Keratinocyte (primary cell): Measurements from ENCODE around the gene SPDYC. TPM values are rescaled to one million over a fixed set of nuclear protein-coding genes. Genes with fewer than 3 reads are reported as not detected.

Experiments used
- DNase-seq: peaks from one replicate; pipeline ENCODE4 v3.0.0-alpha.2; 2011; ENCODE audit warnings: low read depth, missing footprints, low spot score
- FAIRE-seq: peaks from 2 replicates; lab custom pipeline; 2011; peaks lifted over from hg19 to GRCh38; lab: Jason Lieb, UNC
- H2AFZ ChIP-seq: 2 replicates; pipeline ENCODE4 v1.6.0; 2012; ENCODE audit warnings: low read length, control low read depth, inconsistent platforms; ENCODE audit not compliant: control insufficient read depth
- H3K27ac ChIP-seq: 2 replicates; pipeline ENCODE4 v1.5.1; 2011; ENCODE audit warnings: low read length; ENCODE audit not compliant: control insufficient read depth, insufficient read depth
- H3K27me3 ChIP-seq: 3 replicates; pipeline ENCODE4 v1.6.0; 2011; ENCODE audit warnings: low read length; ENCODE audit not compliant: control insufficient read depth, insufficient read depth; ENCODE audit errors: extremely low read depth
- H3K36me3 ChIP-seq, 2 experiments: 2 replicates in 1 of 2; 3 replicates in 1 of 2; pipeline ENCODE4 v1.5.1; 2011; ENCODE audit warnings: low read length in 2 of 2, mild to moderate bottlenecking in 1 of 2; ENCODE audit not compliant: control insufficient read depth in 2 of 2, insufficient read depth in 2 of 2; ENCODE audit errors: extremely low read depth in 1 of 2
- H3K4me1 ChIP-seq: 3 replicates; pipeline ENCODE4 v1.5.1; 2011; ENCODE audit warnings: low read length; ENCODE audit not compliant: control insufficient read depth, insufficient read depth; ENCODE audit errors: extremely low read depth
- H3K4me2 ChIP-seq: 3 replicates; pipeline ENCODE4 v1.6.0; 2011; ENCODE audit warnings: low read depth, low read length; ENCODE audit not compliant: control insufficient read depth, insufficient read depth; ENCODE audit errors: extremely low read depth
- H3K4me3 ChIP-seq, 3 experiments: fragments of 200-600 bp in 1 of 3; sonication (generic) in 1 of 3; 2 replicates in 2 of 3; 3 replicates in 1 of 3; pipeline ENCODE4 v1.5.1; 2011 to 2016; ENCODE audit warnings: low read length in 3 of 3, mild to moderate bottlenecking in 3 of 3, control low read depth in 2 of 3, inconsistent platforms in 1 of 3, low read depth in 1 of 3, mixed read lengths in 1 of 3, mixed run types in 1 of 3, moderate library complexity in 1 of 3; ENCODE audit not compliant: control insufficient read depth in 2 of 3, insufficient read depth in 2 of 3; ENCODE audit errors: extremely low read depth in 1 of 3
- H3K79me2 ChIP-seq: 2 replicates; pipeline ENCODE4 v1.6.0; 2012; ENCODE audit warnings: low read length; ENCODE audit not compliant: control insufficient read depth, insufficient read depth
- H3K9ac ChIP-seq: 3 replicates; pipeline ENCODE4 v1.6.0; 2011; ENCODE audit warnings: low read length; ENCODE audit not compliant: control insufficient read depth, insufficient read depth; ENCODE audit errors: extremely low read depth
- H3K9me1 ChIP-seq: 3 replicates; pipeline ENCODE4 v1.6.0; 2011; ENCODE audit warnings: low read length; ENCODE audit not compliant: control insufficient read depth, insufficient read depth; ENCODE audit errors: extremely low read depth
- H3K9me3 ChIP-seq: 2 replicates; pipeline ENCODE4 v1.5.1; 2012; ENCODE audit warnings: low read depth, low read length; ENCODE audit not compliant: control insufficient read depth
- H4K20me1 ChIP-seq: 3 replicates; pipeline ENCODE4 v1.6.0; 2011; ENCODE audit warnings: low read length; ENCODE audit not compliant: control insufficient read depth, insufficient read depth; ENCODE audit errors: extremely low read depth
- EZH2 ChIP-seq: IDR thresholded peaks from one replicate; pipeline ENCODE4 v1.6.1; 2012; ENCODE audit warnings: inconsistent platforms, mild to moderate bottlenecking, low read length, moderate library complexity
- dilution Hi-C: fragments of 300-500 bp; cut with MboI; formaldehyde crosslinking; loops from one replicate; pipeline ENCODE4 v1.7.0; 2020; ENCODE audit warnings: low sequenced_read_pairs; ENCODE audit not compliant: extremely low pct_ligation_motif_present
- polyA plus RNA-seq, 5 experiments: library from polyadenylated mRNA; depleted of rRNA in 3 of 5; stranded (reverse) in 3 of 5; stranded (forward) in 1 of 5; unstranded in 1 of 5; fragments of >200 nt; gene quantifications; 1 replicate in 1 of 5; 2 replicates in 3 of 5; 3 replicates in 1 of 5; pipeline versions ENCODE4 v1.2.1 to v1.2.3, GENCODE V29; 2011 to 2012; ENCODE audit warnings: missing spikeins in 2 of 5, low read depth in 1 of 5, low replicate concordance in 1 of 5
- TF ChIP-seq, protein P1 (sequence below), 3 experiments: IDR thresholded peaks in 1 of 3; conservative IDR thresholded peaks in 1 of 3; optimal IDR thresholded peaks in 1 of 3; 2 replicates in 2 of 3; 3 replicates in 1 of 3; pipeline versions ENCODE3 to v1.5.1; 2011; ENCODE audit warnings: low read length in 3 of 3, mild to moderate bottlenecking in 3 of 3, moderate library complexity in 2 of 3, control low read depth in 1 of 3, inconsistent platforms in 1 of 3; ENCODE audit not compliant: insufficient read depth in 2 of 3; ENCODE audit errors: extremely low read depth in 1 of 3

SPDYC gene
- polyA plus RNA-seq, 1 donor (not counting 4 experiments of a cell fraction or from before 2014, with no cell fraction given), result not detected

DNA sequence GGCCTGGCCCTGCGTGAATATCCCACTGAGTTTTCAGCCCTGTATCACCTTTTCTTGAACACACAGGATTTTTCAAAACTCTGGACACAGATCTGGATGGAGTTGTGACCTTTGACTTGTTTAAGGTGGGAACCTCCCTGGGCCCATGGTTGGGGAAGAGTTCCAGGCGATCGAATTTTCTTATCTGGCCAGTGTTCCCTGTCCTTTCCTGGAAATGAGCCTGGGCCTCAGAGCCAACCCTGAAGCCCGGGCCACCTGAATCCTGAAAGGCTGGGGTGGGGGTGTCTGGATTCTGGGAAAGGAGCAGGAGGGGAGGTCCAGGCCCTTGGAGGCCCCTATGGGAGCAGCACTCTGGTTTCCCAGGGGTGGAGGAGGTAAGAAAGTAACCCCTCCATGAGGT, 40.7 kb downstream of the SPDYC start:
- H3K9me1 ChIP-seq, result no peaks in the 10 kb centered on the region
- FAIRE-seq (no peak), DNase-seq (no peak)
- H3K9me3 ChIP-seq, result no peaks in the 10 kb centered on the region
- H3K36me3 ChIP-seq, result peaks cover 48 to 50% of the 10 kb centered on the region in 2 experiments
- TF ChIP-seq EZH2, result no peak
- TF ChIP-seq, protein P1, sequence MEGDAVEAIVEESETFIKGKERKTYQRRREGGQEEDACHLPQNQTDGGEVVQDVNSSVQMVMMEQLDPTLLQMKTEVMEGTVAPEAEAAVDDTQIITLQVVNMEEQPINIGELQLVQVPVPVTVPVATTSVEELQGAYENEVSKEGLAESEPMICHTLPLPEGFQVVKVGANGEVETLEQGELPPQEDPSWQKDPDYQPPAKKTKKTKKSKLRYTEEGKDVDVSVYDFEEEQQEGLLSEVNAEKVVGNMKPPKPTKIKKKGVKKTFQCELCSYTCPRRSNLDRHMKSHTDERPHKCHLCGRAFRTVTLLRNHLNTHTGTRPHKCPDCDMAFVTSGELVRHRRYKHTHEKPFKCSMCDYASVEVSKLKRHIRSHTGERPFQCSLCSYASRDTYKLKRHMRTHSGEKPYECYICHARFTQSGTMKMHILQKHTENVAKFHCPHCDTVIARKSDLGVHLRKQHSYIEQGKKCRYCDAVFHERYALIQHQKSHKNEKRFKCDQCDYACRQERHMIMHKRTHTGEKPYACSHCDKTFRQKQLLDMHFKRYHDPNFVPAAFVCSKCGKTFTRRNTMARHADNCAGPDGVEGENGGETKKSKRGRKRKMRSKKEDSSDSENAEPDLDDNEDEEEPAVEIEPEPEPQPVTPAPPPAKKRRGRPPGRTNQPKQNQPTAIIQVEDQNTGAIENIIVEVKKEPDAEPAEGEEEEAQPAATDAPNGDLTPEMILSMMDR (optimal IDR thresholded peaks at IDR 0.05 in 1 of 3, IDR thresholded peaks at IDR 0.05 in 1 of 3, conservative IDR thresholded peaks at IDR 0.05 in 1 of 3; ENCODE audit: extremely low read depth in 1 of 3, insufficient read depth in 2 of 3, low read length in 3 of 3), result no peak
- H3K27me3 ChIP-seq, result no peaks in the 10 kb centered on the region
- no peak overlapping the region for H3K9ac ChIP-seq
- dilution Hi-C loops, result no loop called here
- H3K27ac ChIP-seq, result no peak overlapping the region
- H3K4me2 ChIP-seq, result no peak overlapping the region
- H3K4me1 ChIP-seq, result no peaks in the 10 kb centered on the region
- no peaks in the 10 kb centered on the region for H3K79me2 ChIP-seq
- H4K20me1 ChIP-seq, result no peaks in the 10 kb centered on the region
- H3K4me3 ChIP-seq, result no peak overlapping the region
- H2AFZ ChIP-seq, result no peak overlapping the region

DNA sequence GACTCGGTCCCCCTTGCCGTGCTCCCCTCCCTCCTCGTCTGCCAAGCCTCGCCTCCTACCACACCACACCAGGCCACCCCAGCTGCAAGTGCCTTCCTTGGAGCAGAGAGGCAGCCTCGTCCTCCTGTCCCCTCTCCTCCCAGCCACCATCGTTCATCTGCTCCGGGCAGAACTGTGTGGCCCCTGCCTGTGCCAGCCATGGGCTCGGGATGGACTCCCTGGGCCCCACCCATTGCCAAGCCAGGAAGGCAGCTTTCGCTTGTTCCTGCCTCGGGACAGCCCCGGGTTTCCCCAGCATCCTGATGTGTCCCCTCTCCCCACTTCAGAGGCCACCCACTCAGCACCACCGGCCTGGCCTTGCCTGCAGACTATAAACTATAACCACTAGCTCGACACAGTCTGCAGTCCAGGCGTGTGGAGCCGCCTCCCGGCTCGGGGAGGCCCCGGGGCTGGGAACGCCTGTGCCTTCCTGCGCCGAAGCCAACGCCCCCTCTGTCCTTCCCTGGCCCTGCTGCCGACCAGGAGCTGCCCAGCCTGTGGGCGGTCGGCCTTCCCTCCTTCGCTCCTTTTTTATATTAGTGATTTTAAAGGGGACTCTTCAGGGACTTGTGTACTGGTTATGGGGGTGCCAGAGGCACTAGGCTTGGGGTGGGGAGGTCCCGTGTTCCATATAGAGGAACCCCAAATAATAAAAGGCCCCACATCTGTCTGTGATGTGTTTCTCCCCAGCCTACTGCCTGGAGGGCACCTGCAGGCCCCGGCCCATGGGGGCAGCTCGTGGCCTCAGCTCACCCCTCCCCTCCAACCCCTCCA, 41.5 kb downstream of the SPDYC start:
- H3K36me3 ChIP-seq, result peaks cover 42 to 43% of the 10 kb centered on the region in 2 experiments
- dilution Hi-C loops, result no loop called here
- no peak overlapping the region for H2AFZ ChIP-seq
- H3K79me2 ChIP-seq, result no peaks in the 10 kb centered on the region
- no peak overlapping the region for H3K27ac ChIP-seq
- H3K4me2 ChIP-seq, result no peak overlapping the region
- FAIRE-seq, result no peak
- TF ChIP-seq, protein P1 (optimal IDR thresholded peaks at IDR 0.05 in 1 of 3, IDR thresholded peaks at IDR 0.05 in 1 of 3, conservative IDR thresholded peaks at IDR 0.05 in 1 of 3; ENCODE audit: extremely low read depth in 1 of 3, insufficient read depth in 2 of 3, low read length in 3 of 3), result no peak
- TF ChIP-seq EZH2, result no peak
- H3K4me3 ChIP-seq, result no peak overlapping the region
- H4K20me1 ChIP-seq, result no peaks in the 10 kb centered on the region
- no peak for DNase-seq
- no peaks in the 10 kb centered on the region for H3K9me3 ChIP-seq
- no peak overlapping the region for H3K9ac ChIP-seq
- H3K27me3 ChIP-seq, result no peaks in the 10 kb centered on the region
- H3K4me1 ChIP-seq, result no peaks in the 10 kb centered on the region
- H3K9me1 ChIP-seq, result no peaks in the 10 kb centered on the region
